Measurements from ENCODE around the gene CST3.
"Not testable (repeated sequence)": the region's sequence is repeated elsewhere in the genome, so short reads cannot be mapped to it uniquely, and the experiment has no call there.

Gene CST3

DNA sequence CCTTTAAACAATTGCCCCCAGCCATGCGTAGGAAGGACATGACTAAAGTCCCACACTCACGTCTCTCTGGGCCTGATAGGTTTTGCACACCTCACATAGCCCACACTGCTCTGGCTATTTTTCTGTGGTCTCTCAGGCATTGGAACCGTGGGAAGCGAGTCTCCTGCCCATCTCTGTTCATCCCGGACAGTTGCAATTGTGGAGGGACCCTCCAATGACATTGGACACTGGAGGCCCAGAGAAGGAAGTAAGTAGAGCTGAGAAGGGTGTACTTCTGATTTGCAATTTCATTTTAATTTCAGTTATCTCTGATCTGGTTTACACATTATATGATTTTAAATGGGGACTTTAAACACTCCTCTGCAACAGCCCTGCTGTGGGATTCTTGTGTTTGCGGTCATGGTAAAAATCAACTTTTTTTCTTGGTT is 23.3 kb upstream of the CST3 start:
- no peak for DNase-seq

DNA sequence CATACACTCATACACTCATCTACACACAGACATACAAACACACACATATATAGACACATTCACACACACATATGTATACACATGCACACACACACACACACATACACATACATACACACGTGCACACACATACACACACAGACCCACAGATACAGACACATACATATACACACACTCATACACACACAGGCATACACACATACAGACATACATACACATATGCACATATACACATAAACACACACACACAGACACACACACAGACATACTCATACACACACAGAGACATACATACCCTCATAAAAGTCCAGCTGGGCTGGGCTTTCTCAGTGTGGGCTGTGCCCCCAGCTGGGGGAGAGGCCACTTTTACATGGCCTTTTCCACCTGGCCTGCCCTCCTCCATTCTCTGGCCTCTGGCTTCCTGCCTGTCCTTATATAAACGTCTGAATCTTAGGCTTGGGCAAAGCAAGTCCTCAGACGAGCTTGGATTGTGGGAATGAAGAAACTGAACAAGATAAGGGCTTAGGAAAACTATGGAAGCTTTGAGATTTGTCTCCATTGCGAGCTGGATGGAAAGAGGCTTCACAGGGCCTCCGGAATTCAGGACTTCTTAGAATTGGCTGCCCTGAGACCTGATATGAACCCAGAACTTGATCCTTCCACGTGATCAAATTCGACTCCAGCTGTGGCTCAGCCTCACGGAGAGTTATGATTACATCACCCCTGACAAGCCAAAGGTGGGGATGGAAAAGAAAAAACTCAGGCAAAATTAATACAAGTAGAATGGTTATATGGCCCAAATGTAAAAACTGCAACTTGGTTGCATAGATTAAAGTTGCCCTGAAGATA is 22.5 kb upstream of the CST3 start:
- no peak for DNase-seq

- not testable (repeated sequence) for DNase-seq
Measured at GRCh38 chr20:23659610-23659988, 21.8 kb upstream of the CST3 start.

- no peak for DNase-seq
Measured at GRCh38 chr20:23658989-23659609, 21.3 kb upstream of the CST3 start.

GRCh38 chr20:23658336-23658735 is 20.6 kb upstream of the CST3 start:
- no peak for DNase-seq

GRCh38 chr20:23657202-23657601 is 19.4 kb upstream of the CST3 start:
- DNase-seq, result no peak

- no peak for DNase-seq
Measured at GRCh38 chr20:23656372-23656771, 18.6 kb upstream of the CST3 start.

- DNase-seq, result no peak
Measured at GRCh38 chr20:23655491-23656211, 17.9 kb upstream of the CST3 start.

- DNase-seq, result no peak
Measured at GRCh38 chr20:23654717-23655116, 17.0 kb upstream of the CST3 start.

DNA sequence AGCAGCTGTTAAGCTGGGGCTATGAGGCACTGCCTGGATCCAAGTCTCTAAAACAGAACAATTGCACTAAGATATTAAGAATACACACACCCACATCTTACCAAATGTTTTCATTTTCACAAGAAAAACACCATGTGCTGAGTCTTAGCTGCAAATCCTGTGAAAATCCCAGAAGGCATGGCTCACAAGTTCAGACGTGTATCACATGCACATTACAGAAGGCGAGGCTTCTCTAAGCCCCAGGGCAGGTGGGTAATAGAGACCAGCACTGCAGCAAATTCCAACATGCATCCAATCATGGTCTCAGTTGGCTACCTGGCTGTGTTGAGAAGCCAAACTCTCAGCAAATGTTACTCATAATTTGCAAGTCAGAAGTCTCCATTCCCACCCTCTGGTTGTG is 16.2 kb upstream of the CST3 start:
- no peak for DNase-seq

DNA sequence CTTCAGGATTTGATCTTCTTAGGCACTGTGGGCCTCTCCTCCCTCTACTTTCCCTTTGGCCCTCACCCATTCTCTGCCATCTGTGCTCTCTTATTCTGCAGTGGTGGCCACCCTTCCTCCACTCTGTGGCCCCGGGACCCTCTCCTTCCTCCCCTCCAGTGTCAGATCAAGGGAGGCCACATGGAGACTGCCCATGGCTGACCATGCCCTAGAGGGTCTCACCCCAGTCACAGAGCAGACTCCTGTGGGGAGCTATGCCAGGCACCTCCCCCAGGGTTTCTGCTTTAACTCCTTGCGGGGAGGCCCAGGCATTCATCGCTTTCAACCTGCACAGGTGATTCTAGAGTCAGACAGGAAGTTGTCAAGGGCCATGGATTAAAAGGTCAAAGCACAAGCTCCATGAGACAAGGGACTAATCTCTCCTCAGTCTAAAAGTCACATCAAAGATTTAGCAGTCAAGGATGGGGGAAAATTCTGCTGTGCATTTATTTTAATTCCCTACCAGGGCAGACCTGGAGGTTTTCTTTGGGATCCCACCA is 15.7 kb upstream of the CST3 start:
- no peak for DNase-seq

- DNase-seq, result no peak
Measured at GRCh38 chr20:23652926-23653325, 15.2 kb upstream of the CST3 start.

GRCh38 chr20:23652371-23652770 is 14.6 kb upstream of the CST3 start:
- DNase-seq, result no peak

DNA sequence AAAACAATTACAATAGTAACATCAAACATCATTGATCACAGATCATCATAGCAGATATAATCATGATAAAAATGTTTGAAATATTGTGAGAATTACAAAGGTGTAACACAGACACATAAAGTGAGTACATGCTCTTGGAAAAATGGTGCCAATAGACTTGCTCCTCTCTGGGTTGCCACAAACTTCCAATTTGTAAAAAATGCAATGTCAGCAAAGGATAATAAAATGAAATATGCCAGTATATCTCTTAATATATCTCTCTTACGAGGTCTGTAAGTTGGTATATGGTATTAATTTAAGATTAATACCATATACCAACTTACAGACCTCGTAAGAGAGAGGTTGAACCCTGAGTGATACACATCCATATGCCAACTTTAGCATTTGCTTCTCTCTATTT is 13.4 kb upstream of the CST3 start:
- DNase-seq, result no peak

GRCh38 chr20:23649830-23650417 is 12.2 kb upstream of the CST3 start:
- no peak for DNase-seq

DNA sequence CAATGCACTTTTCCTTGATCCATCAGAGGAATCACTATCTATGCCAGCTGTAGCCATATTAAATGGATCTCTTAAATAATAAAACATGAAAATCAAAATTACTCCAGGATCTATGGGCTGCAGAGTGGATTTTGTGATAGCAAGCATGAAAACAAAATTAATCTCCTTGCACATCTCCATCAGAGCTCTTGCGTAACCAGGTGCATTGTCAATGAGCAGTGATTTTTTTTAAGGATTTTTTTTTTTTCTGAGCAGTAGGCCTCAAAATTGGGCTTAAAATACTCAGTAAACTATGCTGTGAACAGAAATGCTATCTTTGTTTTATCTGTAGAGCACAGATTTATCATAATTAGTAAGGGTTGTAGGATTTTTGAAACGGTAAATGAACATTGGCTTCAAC is 11.5 kb upstream of the CST3 start:
- DNase-seq, result no peak

GRCh38 chr20:23647346-23647745 is 9.6 kb upstream of the CST3 start:
- DNase-seq, result no peak

DNA sequence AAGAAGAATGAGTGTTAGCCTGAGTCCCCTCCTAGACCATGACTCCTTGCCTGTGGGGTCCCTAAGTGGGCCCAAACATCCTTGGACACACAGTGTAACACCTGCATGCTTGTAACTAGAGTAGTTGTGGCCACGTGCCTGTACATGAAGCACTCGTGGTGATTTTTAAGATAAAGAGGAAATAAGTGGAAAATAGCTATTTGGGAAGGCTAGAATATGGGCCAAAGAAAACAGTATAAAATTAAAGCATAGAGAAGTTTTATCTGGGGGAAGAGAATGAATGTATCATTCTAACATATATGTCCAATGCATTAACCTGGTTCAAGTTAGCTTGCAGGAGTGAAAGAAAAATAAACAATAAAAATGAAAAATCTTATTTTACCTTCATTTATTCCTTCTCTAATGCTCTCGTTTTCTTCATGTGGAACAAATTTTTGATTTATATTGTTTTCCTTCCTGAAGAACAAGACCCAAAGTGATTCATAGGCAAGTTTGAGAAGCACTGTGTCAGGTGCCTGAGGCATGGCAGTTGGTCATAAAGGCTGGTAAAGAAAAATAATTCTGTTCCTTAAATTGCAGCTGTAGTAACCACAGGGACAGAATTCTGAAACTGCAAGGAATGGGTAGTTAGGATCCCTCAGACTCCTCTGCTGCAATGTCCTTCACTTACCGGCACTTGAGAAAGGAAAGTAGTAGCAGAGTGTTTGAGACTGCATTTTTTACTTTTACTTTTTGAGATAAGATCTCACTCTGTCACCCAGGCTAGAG is 8.5 kb upstream of the CST3 start:
- DNase-seq, result no peak

DNA sequence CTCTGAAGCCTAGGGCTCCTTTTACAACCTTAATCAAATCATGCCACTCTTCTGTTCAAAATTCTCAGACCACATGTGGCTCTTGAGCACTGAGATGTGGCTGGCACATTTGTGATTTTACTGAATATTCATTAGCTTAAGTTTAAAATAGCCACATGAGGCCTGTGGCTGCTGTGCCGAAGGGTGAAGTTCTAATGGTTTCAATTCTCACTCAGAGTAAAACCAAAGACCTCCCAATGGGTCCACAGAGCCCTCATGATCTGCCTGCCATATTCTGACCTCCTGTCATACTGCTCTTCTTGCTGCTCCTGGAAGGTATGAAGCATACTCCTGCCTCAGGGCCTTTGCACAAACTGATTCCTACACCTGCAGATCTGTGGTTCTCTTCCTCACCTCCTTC is 7.8 kb upstream of the CST3 start:
- DNase-seq, result no peak

DNA sequence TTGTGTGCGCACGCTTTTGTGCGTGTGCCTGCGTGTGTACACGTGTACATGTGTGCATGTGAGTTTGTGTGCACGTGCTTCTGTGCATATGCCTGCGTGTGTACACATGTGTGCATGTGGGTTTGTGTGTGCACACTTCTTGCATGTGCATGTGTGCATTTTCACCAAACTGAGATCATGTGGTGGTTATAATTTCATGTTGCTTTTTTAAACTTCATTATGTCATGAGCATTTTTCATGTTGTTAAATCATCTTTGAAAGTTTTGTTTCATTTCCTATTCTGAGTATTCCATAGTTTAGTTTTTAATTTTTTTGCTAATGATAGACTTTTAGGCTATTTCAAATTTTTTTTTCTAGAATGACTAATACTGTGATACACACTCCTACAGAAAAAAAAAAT is 6.4 kb upstream of the CST3 start:
- no peak for DNase-seq

DNA sequence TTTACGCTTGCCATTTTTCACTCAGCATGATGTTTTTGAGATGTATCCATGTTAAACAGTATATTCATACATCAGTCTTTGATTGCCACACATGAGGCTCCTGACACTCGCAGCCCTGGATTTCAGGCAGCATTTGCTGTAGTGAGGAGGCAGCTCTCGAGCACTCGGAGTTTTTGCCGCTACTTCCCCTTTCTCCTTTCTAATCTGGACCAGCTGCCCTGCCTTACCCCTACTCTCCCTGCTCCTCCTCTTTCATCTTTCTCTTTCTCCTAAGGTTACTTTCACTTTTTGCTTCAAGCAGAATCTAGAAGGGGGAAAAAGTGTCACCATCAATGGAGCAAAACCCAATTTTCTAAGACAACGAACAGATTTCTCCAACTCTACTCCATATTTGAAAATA is 5.9 kb upstream of the CST3 start:
- no peak for DNase-seq

- no peak for DNase-seq
Measured at GRCh38 chr20:23641936-23642751, 4.4 kb upstream of the CST3 start.

Data from retina (tissue), 1 donor.